Stromal cell of bone marrow (primary cell): Measurements from ENCODE around the gene ATP11B.
"Not testable (repeated sequence)": the region's sequence is repeated elsewhere in the genome, so short reads cannot be mapped to it uniquely, and the experiment has no call there.

Experiments
- DNase-seq: peaks from one replicate; pipeline ENCODE4 v3.0.0-alpha.2; 2012; ENCODE audit warnings: low read depth

ATP11B gene

DNA sequence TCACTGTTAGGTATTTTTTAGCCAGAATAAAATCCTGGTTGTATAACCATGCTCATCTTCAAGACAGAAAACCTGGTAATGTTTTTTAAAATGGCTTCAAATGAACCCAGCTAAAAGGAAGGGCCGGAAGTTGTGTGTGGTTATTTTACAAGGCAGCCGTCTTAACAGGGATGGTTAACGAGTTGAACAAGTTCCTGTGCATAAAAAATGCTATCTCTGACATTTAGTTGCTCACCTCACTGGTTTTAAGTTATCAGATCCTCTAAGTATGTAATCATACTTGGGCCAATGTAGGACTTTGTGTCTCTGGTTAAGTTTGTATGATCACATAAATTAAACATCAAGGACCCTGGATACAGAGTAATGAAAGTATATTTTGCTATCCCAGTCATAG, 2.1 kb downstream of the ATP11B start:
- DNase-seq: no peak

DNA sequence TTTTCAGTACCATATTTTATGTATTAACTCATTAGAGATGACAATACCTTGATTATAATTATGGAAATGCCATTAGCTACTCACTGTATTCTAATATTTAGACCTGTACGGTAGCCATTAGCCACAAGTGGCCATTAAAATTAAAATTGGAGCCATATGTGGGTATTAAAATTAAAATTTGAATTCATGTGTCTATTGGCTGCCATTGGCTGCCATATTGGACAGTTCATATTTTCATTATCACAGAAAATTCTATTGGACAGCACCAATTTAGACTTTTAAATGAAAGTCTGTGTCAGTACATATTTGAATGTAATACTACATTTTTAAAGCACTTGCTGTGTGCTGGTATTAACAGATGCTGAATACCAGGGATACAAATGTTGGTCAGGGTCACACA, 3.0 kb downstream of the ATP11B start:
- DNase-seq: no peak

DNA sequence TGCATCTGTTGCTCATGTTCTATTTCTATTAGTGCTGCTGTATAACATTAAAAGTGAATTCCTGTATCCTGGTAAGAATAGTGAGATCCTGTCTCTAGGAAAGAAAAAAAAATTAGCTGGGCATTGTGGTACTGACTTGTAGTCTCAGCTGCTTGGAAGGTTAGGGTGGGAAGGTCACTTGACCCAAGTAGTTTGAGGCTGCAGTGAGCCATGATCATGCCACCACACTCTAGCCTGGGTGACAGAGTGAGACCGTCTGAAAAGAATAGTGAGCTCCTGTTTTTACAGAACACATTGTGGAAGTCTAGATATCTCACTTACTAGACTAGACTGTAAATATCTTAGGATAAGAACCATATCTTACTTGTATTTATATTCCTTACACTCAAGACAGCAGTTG, 4.6 kb downstream of the ATP11B start:
- no peak for DNase-seq

DNA sequence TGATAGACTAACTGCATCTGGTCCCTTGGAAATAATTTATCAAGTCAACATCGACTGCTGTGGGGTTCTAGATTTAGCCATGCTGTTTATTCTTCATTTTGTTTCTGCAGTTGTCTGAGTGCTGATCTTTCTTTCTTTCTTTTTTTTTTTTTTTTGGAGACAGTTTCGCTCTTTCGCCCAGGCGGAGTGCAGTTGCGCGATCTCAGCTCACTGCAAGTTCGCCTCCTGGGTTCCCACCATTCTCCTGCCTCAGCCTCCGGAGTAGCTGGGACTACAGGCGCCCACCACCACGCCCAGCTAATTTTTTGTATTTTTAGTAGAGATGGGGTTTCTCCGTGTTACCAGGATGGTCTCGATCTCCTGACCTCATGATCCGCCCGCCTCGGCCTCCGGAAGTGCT, 5.8 kb downstream of the ATP11B start:
- not testable (repeated sequence) for DNase-seq

DNA sequence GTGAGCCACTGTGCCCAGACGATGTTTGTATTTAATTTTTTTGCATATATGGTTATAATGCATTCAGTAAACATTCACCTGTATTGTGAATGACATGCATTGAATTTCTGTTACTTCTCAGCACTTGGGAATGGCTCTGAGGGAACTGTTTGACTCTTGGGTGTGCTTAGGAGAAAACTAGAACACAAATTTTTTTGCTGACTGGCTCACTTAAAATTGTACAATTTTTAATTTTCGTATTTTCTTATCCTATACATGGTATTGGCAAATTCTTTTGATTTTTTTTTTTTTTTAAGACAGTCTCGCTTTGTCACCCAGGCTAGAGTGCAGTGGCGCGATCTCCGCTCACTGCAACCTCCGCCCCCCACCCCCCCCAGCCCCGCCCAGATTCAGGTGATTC, 7.2 kb downstream of the ATP11B start:
- DNase-seq: no peak

DNA sequence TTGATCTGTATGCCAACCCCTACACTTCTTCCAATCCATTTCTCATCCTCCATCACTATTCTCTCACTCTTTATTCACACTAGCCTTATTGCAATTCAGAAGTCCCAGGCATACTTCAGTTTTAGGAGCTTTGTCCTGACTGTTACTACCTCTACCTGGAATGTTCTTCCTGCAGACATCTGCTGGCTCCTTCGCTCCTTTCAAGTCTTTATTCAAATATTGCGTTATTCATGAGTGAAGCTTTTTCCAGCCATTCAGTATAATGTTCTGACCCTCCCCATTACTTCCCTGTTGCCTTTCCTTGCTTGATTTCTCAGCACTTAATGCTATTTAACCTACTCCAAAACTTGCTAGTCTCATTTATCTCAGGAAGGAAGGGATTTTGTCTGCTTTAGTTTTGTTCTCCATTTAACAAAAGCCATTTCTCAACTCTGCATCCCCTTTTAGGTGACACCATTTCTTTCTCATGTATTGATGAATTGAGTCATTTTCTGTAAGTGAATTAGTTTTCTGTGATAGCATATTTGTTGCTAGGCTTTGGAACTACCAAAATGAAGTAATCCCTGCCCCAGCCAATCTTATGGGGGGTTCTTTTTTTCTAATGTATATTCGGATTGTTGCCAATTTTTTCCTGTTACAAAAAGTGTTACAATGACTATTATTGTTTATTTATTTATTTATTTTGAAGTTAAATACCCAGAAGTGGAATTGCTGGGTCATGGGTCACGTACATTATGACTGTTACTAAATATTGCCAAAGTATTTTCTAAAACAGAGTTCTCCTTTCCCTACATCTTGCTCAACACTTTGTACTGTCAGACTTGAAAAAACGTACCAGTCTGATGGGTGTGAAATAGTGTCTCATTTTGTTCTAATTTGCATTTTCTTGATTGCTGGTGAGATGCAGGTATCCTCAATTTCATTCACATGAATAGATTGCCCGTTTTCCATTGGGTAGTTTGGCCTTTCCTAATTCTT, 9.4 kb downstream of the ATP11B start:
- no peak for DNase-seq

DNA sequence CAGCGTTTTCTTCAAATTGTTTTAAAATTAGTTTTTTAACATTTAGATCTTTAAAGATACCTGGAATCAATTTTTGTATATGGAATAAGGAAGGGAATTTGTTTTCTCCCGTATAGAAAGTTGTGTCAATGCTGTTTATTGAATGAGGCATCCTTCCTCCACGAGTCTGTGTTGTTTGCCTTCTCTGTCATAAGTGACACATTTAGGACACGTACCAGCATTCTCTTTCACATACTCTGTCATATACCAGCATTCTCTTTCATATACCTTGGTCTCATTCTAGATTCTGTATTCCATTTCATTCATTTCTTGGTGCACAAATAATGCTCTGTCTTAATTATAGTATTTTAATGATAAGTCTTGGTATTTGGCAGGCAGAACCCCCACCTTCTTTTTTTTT, 10.3 kb downstream of the ATP11B start:
- DNase-seq: no peak

DNA sequence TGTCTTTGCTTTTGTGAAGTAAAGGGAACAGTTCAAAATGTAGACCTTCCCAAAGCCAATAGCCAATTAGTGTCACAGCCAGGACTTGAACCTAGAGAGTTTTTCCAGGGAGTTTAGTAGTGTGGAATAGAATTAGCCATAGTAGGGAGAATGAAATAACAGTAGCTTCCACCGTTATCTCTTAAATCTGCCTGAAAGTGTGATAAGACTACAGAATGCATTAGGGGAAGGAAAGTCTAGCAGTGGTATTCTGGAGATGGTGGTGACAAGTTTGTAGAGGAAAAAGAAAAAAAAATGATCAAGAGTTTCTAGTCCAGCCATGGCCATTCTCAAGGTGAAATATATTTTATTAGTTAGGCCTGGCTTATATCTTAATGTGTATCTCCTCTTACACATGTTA, 13.8 kb downstream of the ATP11B start:
- DNase-seq: no peak

DNA sequence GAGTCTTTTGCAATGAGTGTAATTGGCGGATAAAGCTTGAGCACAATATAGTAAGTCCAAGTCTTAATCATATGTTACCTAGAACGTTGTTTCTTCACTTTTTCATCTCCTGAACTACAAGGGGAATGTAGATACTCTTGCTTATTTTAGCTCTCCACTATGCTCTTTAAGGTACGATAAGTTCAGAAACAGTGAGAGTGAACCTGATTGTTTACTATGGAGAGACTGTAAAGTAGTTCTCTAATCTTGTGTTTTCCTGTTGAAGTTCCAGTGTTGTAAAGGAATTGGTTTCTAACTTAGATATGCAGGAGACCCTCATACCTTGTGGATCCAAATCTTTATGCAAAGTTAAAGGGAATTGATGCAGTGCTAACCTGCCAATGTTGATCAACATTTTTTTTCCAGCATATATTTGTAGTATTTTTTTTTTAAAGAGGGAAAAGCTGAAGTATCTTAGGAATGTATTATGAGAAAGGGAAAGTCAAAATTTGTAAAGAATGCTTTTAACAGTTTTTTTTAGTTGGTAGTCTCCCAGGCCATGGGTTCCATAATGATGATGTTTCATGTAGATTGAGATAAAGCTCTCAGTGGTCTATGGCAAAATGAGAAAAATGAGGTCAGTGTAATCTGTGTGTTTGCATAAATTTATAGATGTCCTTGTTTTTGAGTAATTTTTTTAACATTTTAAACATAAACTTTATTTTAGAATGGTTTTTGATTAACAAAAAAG, 14.9 kb downstream of the ATP11B start:
- no peak for DNase-seq

DNA sequence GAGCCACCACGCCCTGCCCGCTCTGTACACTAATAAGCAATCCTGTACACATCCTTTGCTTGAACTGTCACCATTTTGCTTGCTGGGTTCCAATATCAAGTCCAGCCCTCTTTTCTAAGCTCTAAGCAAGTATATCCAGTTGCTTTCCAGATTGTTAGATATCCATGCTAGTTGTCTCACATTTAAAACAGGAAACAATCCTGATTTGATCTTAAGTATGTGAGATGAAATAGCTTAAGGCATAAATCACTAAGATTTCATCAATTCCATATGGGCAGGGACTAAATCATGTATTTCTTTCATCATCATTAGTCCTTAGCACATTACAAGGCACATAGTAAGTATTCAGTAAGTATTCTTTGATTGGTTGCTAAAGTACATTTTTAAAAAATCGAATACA, 16.2 kb downstream of the ATP11B start:
- DNase-seq: no peak

DNA sequence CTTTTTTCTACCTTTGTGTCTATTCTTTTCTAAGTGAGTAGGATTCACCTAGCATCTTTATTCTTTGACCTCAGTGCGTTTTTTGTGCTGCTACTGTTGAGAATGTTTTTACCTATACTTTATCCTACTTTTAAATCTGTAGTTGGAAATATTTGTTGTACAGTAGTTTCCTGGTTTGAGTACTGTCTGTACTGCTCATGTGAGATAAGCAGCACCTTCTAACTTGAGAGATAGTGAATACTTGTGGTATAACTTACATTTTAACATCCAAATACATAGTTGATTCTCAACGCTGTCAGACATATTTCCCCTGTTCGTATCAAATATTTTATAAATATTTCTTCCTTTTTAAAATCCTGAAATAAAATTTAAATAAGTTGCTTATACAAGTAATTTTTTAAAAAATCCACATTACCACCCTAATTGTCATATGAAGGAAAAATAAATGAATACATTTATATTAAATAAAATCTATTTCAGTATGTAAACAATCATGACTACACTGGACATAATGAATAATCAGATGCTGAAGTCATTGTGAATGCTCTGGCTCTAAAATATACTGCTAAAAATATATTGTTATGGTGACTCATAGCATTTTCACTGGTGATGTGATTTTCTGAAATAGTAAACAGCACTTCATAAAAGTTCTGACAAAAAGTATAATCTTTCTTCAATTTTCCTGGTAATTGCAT, 17.4 kb downstream of the ATP11B start:
- DNase-seq: no peak

DNA sequence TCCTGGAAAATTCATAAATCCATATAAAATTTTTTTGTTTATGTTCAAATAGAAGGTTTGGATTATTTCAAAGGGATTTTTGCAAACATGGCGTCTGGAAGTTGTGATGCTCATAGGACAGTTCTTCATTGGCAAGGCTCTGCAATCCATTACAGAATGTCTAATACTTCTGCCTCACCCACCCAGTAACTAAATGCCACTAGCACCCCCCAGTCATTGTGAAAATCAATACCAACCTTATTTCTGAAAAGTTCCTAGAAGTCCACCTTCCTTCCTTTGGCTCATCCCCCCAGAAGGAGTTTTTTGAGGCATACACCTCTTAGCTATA, 17.9 kb downstream of the ATP11B start:
- no peak for DNase-seq

DNA sequence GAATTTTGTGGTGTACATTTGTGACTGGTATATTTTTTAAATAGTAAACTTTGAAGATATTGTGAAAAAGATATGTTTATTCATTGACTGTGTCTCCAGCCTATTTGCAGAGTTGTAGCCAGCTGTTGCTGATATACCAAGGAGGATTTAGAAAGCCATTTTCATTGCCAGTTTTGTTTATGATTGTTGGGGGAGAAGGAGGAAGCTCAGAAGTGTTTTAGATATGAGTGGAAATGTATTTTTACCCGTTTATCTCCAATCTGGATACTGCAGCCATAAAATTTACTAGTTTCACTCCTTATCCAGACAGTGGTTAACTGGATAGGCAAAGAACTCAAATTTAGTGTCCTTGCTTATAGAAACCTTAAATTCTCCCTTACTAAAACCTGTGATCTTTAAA, 18.8 kb downstream of the ATP11B start:
- DNase-seq: no peak

DNA sequence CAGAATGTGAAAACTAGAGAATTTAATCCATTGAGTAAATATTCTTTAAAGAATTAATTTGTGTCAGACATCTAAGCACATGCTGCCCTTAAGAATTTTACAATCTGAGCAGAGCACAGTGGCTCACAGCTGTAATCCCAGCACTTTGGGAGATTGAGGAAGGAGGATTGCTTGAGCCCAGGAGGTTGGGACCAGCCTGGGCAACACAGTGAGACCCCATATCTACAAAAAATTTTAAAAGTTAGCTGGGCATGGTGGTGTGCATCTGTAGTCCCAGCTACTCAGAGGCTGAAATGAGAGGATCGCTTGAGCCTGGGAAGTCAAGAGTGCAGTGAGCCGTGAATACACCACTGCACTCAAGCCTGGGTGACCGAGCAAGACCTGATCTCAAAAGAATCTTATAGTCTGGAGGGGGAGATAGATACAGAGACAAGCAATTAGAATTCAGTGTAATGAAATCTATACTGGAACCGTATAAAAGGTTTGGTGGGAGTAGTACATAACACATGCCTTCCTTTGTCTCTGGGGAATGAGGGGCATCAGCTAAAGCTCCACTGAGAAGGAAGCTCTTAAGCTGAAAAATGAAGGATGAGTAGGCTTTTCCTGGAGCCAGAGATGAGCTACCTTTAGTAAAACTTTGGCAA, 21.2 kb downstream of the ATP11B start:
- DNase-seq: no peak

DNA sequence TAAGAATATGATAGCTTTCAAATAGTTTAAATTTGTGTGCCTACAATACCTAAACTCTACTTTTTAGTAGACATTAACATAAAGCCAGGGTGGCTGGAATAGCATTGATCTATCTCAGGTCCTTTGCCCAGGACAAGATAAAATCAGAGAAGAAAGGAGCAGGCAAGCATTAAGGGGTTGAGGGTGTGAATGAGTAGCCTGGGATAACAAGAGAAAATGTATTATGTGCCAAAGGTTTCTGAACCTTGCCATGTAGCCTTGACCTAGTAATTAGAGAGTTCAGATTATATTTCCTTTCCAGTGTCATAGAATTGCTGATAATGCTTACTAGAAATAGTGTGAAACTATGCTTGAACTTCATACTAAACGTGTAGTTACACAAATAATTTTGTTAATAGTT, 22.9 kb downstream of the ATP11B start:
- DNase-seq: no peak

DNA sequence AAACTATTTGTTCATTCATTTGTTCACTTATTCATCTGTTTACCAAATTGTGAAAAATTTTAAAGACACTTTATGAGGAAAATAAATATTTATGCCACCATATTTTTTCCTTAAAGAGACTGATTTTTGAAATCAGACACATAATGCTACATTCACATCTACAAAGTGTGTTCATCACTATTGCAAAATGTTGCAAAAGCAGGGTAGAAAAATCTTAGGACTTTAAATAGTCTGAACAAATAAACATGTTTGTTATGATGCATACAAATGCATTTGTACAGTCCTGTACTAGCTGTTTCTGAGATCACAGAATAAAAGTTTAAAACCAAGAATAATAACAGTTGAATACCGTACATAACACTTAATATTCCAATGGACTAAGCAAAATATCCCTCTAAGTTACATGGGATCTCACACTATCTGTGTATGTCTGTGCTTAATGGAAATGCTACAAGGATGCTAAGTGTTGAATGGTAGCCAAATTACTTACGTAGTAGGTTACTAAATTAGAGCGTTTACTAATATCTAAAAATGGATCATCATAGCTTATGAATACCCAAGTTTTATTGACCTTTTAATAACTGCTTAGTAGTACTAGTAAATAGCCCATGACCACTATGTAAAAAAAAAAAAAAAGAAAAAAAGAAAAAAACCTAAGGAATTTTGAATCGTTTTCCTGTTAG, 25.1 kb downstream of the ATP11B start:
- no peak for DNase-seq

DNA sequence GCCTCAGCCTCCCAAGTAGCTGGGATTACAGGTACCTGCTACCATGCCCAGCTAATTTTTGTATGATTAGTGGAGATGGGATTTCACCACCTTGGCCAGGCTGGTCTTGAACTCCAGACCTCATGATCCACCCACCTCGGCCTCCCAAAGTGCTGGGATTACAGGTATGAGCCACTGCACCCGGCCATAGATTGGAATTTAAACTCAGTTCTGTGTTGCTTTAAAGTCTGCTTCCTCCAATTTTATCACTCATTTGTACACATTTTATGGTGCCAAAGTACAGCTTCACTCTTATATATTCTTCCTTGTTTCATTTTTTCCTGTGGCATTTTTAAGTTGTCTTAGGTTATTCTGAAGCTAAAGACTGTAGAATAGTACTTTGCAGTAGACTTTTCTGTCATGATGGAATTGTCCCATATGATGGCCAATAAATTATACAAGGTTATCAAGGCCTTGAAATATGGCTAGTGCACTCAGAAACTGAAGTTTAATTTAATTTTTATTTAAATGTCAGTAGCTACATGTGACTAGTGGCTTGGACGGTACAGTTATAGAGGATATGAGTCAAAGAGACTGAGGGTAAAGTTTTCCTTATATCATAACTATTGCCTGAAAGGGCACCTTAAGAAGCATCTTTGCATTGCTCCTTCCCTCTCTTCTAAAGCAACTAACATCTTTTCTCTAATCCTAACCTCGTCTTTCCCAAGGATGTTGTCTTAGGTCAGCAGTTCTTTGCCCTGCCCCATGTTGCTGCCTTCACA, 28.1 kb downstream of the ATP11B start:
- DNase-seq: no peak

DNA sequence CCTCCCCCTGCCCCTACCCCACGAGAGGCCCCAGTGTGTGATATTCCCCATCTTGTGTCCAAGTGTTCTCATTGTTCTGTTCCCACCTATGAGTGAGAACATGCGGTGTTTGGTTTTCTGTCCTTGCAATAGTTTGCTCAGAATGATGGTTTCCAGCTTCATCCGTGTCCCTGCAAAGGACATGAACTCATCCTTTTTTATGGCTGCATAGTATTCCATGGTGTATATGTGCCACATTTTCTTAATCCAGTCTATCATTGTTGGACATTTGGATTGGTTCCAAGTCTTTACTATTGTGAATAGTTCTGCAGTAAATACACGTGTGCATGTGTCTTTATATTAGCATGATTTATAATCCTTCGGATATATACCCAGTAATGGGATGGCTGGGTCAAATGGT, 29.0 kb downstream of the ATP11B start:
- DNase-seq: not testable (repeated sequence)

DNA sequence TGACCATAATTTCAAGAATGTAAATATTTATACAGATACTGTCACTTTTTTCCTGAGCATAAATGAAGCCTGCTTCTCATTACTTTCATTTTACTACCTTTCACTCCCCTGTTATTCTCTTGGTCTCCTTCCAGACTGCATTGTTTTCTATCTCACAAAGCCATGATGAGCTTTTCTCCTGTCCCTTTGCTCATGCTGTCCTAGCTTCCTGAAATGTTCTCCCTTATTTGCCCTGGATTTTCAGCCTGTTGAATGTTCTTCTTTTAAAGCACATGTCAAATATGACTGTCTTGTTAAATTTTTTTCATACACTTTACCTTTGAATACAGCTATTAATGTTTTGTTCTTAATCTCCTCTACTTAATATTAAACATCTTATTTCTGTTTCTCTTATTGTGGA, 31.7 kb downstream of the ATP11B start:
- no peak for DNase-seq

DNA sequence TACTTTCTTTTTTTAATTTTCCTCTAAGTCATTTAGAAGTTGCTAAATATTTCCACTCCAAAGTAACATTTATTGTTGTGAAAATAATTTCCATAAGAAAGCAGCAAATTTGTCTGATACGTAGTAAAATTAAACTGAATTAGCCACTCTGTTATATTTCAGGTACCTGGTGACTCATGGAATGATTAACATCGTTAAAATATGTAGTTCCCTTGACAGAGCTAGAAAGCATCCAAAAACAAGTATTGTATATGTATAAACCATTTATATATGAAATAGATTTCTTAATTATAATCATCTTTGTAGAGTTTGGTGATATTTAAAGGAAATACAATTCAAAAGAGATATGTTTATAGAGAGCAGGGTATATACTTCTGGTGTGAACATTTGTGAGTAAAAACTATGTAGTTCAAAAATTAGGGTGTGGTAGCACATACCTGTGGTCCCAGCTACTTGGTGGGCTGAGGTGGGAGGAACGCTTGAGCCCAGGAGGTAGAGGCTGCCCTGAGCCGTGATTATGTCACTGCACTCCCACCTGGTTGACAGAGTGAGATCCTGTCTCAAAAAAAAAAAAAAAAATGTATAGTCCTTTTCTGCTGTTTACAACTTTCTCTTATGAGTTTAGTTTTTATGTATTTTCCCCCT, 36.6 kb downstream of the ATP11B start:
- DNase-seq: no peak
